Stimulated activated CD8-positive, alpha-beta memory T cell treated with anti-CD3 and anti-CD28 coated beads, Interleukin-12 subunit alpha, Interleukin-12 subunit beta, amount 100 ng/mL, for 24 hours (primary cell): ENCODE data around the gene TEK.

Experiments used
- DNase-seq: peaks from one replicate; pipeline ENCODE4 v3.0.0-alpha.2; 2020; ENCODE audit errors: extremely low read depth

TEK gene

GRCh38 chr9:27179245-27179865 is 70.3 kb downstream of the TEK start:
- no peak for DNase-seq

- no peak for DNase-seq
Observed at GRCh38 chr9:27181381-27181780, 72.4 kb downstream of the TEK start.

GRCh38 chr9:27182421-27182820 is 73.4 kb downstream of the TEK start:
- no peak for DNase-seq

- no peak for DNase-seq
Observed at GRCh38 chr9:27183131-27183530, 74.1 kb downstream of the TEK start.

- no peak for DNase-seq
Observed at GRCh38 chr9:27183701-27184100, 74.7 kb downstream of the TEK start.

- DNase-seq: no peak
Observed at GRCh38 chr9:27184556-27185351, 75.7 kb downstream of the TEK start.

- no peak for DNase-seq
Observed at GRCh38 chr9:27188426-27188825, 79.4 kb downstream of the TEK start.

GRCh38 chr9:27189426-27189825 is 80.4 kb downstream of the TEK start:
- DNase-seq: no peak

GRCh38 chr9:27192291-27192960 is 83.4 kb downstream of the TEK start:
- DNase-seq: no peak

- DNase-seq: no peak
Observed at GRCh38 chr9:27193886-27194285, 84.9 kb downstream of the TEK start.

GRCh38 chr9:27194401-27195091 is 85.5 kb downstream of the TEK start:
- no peak for DNase-seq

- DNase-seq: no peak
Observed at GRCh38 chr9:27195191-27195590, 86.2 kb downstream of the TEK start.

- DNase-seq: no peak
Observed at GRCh38 chr9:27196383-27196782, 87.4 kb downstream of the TEK start.

GRCh38 chr9:27198190-27198589 is 89.2 kb downstream of the TEK start:
- DNase-seq: no peak

- no peak for DNase-seq
Observed at GRCh38 chr9:27202056-27202455, 93.0 kb downstream of the TEK start.

- DNase-seq: no peak
Observed at GRCh38 chr9:27203783-27204182, 94.8 kb downstream of the TEK start.

- no peak for DNase-seq
Observed at GRCh38 chr9:27204578-27204977, 95.6 kb downstream of the TEK start.

GRCh38 chr9:27205198-27205597 is 96.2 kb downstream of the TEK start:
- no peak for DNase-seq

- no peak for DNase-seq
Observed at GRCh38 chr9:27206041-27206440, 97.0 kb downstream of the TEK start.

GRCh38 chr9:27209034-27209433 is 100.0 kb downstream of the TEK start:
- DNase-seq: no peak

- DNase-seq: no peak
Observed at GRCh38 chr9:27210588-27210987, 101.6 kb downstream of the TEK start.

- DNase-seq: no peak
Observed at GRCh38 chr9:27212191-27212590, 103.2 kb downstream of the TEK start.
